Peyer's patch (tissue), 4 donors: Measurements from ENCODE around the gene ESPN. TPM values are rescaled to one million over a fixed set of nuclear protein-coding genes. Genes with fewer than 3 reads are reported as not detected.

ENCODE experiments used
- DNase-seq, 3 donors: peaks; one replicate each; pipeline ENCODE4 v3.0.0-alpha.2; 2017 to 2019
- H3K27ac ChIP-seq, 4 donors: fragments of 200-600 bp; sonication (generic); one replicate each; pipeline ENCODE4 v1.5.1; 2016 to 2019
- H3K27me3 ChIP-seq, 2 donors: fragments of 200-600 bp; sonication (generic); one replicate each; pipeline ENCODE4 v1.5.1; 2019
- H3K36me3 ChIP-seq, 3 donors: fragments of 200-600 bp; sonication (generic); one replicate each; pipeline ENCODE4 v1.5.1; 2016 to 2019
- H3K4me1 ChIP-seq, 4 donors: fragments of 200-600 bp; sonication (generic); one replicate each; pipeline ENCODE4 v1.5.1; 2016 to 2019
- H3K4me3 ChIP-seq, 4 donors: fragments of 200-600 bp; sonication (generic); 1 replicate in 3 of 4; 2 replicates in 1 of 4; pipeline ENCODE4 v1.5.1; 2016 to 2019; ENCODE audit warnings: mild to moderate bottlenecking in 1 of 4
- H3K9me3 ChIP-seq, 4 donors: fragments of 200-600 bp; sonication (generic); one replicate each; pipeline ENCODE4 v1.5.1; 2016 to 2019; ENCODE audit warnings: mild to moderate bottlenecking in 1 of 4
- CTCF ChIP-seq, 6 experiments: fragments of 450-650 bp in 4 of 6; fragments of 200-600 bp in 2 of 6; sonication (generic) in 1 of 6; IDR thresholded peaks; one replicate each; pipeline ENCODE4 v1.5.1; 2017 to 2019; ENCODE audit warnings: antibody characterized with exemption in 6 of 6, mild to moderate bottlenecking in 3 of 6, moderate library complexity in 1 of 6
- POLR2A ChIP-seq, 2 donors: fragments of 450-650 bp; IDR thresholded peaks; one replicate each; pipeline ENCODE4 v1.5.1; 2017; ENCODE audit warnings: antibody characterized with exemption in 2 of 2, mild to moderate bottlenecking in 2 of 2, moderate library complexity in 2 of 2
- total RNA-seq, 4 donors: library from RNA; depleted of rRNA; stranded (reverse); fragments of >200 nt; gene quantifications; one replicate each; pipeline ENCODE4 v1.1.0, GENCODE V29; 2016

ESPN gene
- total RNA-seq, 4 donors from 2014 or later = 17.3 to 390 (median 306) TPM

GRCh38 chr1:6502000-6502891 is 77.7 kb downstream of the ESPN start:
- peak in 1 of 3 donors; percentile 56 for DNase-seq
- Histone ChIP-seq H3K9me3 (no peaks in the 10 kb centered on the region), H3K27ac (no peak overlapping the region), H3K4me3 (no peak overlapping the region), H3K27me3 (no peaks in the 10 kb centered on the region), H3K36me3 (no peaks in the 10 kb centered on the region), H3K4me1 (peaks cover 0 to 9% (median 4%) of the 10 kb centered on the region in 4 donors)
- TF ChIP-seq POLR2A (IDR thresholded peaks at IDR 0.05) = no peak
- no peak for TF ChIP-seq CTCF (IDR thresholded peaks at IDR 0.05)

- H3K27ac ChIP-seq = no peak overlapping the region
- H3K9me3 ChIP-seq = no peaks in the 10 kb centered on the region
- H3K4me3 ChIP-seq = no peak overlapping the region
- H3K4me1 ChIP-seq = no peaks in the 10 kb centered on the region
- H3K27me3 ChIP-seq = no peaks in the 10 kb centered on the region
- no peak for DNase-seq
- TF ChIP-seq POLR2A (IDR thresholded peaks at IDR 0.05) (no peak), CTCF (IDR thresholded peaks at IDR 0.05) (no peak)
- no peaks in the 10 kb centered on the region for H3K36me3 ChIP-seq
Observed at GRCh38 chr1:6503884-6504602, 79.5 kb downstream of the ESPN start.

GRCh38 chr1:6504887-6505286 is 80.3 kb downstream of the ESPN start:
- H3K4me3 ChIP-seq = no peak overlapping the region
- no peak for TF ChIP-seq POLR2A (IDR thresholded peaks at IDR 0.05)
- TF ChIP-seq CTCF (IDR thresholded peaks at IDR 0.05) = no peak
- H3K4me1 ChIP-seq = no peaks in the 10 kb centered on the region
- H3K9me3 ChIP-seq = no peaks in the 10 kb centered on the region
- H3K36me3 ChIP-seq = no peaks in the 10 kb centered on the region
- H3K27ac ChIP-seq = no peak overlapping the region
- H3K27me3 ChIP-seq = no peaks in the 10 kb centered on the region
- DNase-seq = no peak

DNA sequence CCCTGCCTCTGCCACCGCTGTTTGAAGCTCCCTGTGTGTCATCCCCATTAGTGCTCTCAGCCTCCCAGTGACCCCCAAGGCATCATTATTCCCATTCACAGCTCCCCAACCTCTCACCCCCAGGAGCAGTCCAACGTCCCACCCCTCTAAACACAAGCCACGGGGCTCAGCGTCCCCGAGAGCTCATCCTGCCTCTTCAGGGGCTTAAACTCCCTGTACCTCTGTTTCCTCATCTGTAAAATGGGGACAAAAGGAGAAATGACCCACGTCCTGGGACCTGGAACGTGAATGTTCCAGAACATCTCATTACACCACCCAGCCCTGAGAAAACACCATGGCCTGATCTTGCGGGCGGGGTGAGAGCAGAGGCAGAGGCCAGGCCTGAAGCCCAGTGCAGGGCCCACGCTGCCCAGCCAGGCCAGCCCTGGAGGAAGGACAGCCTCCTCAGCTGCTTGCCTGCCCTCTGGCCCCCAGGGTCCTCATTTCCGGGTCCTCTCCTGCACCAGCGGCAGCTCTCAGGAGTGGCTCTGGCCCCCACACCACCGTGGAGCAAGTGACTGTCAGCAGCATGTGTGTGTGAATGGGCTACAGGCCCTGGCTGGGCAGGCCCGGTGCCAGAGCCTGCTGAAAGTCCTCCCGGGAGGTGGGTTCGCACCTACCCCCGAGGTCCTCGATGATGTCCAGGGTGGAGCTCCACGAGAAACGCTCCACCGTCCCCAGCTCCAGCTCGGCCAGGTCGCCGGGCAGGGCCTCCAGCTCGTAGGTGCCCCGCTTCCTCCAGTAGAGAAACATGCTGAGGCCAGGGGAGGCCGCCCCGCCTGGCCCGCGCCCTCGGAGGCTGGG is 81.0 kb downstream of the ESPN start:
- no peaks in the 10 kb centered on the region for H3K9me3 ChIP-seq
- H3K4me3 ChIP-seq = no peak overlapping the region
- no peaks in the 10 kb centered on the region for H3K27me3 ChIP-seq
- H3K36me3 ChIP-seq = no peaks in the 10 kb centered on the region
- no peak overlapping the region for H3K27ac ChIP-seq
- no peak for DNase-seq
- H3K4me1 ChIP-seq = no peaks in the 10 kb centered on the region
- TF ChIP-seq CTCF (IDR thresholded peaks at IDR 0.05) (no peak), POLR2A (IDR thresholded peaks at IDR 0.05) (no peak)

GRCh38 chr1:6506210-6507036 is 81.8 kb downstream of the ESPN start:
- no peak for TF ChIP-seq POLR2A (IDR thresholded peaks at IDR 0.05)
- TF ChIP-seq CTCF (IDR thresholded peaks at IDR 0.05) = no peak
- H3K36me3 ChIP-seq = no peaks in the 10 kb centered on the region
- no peaks in the 10 kb centered on the region for H3K27me3 ChIP-seq
- H3K9me3 ChIP-seq = no peaks in the 10 kb centered on the region
- H3K4me3 ChIP-seq = no peak overlapping the region
- H3K4me1 ChIP-seq = no peaks in the 10 kb centered on the region
- no peak overlapping the region for H3K27ac ChIP-seq
- DNase-seq = no peak
